ENCODE data around the gene GMIP.
"Not testable (repeated sequence)": the region's sequence is repeated elsewhere in the genome, so short reads cannot be mapped to it uniquely, and the experiment has no call there.

The GMIP gene

DNA sequence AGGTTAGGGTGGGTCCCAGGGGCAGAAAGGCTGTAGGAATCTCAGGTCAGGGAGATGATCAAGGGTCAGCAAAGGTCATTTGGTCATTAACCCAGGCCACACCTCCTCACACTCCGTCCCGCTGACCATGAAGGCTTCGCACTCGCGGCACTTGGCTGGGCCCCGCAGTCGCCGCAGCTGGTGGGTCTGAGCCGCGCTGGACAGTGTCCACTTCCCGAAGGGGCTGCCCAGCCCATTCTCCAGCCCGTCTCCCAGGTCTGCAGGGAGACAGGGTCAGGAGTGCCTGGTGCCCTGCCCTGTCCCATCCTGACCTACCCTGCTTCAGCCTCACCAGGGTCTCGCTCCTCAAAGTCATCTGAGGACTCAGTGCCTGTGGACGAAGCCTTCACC lies 8.1 kb downstream of the GMIP start:
- no peak for DNase-seq

DNA sequence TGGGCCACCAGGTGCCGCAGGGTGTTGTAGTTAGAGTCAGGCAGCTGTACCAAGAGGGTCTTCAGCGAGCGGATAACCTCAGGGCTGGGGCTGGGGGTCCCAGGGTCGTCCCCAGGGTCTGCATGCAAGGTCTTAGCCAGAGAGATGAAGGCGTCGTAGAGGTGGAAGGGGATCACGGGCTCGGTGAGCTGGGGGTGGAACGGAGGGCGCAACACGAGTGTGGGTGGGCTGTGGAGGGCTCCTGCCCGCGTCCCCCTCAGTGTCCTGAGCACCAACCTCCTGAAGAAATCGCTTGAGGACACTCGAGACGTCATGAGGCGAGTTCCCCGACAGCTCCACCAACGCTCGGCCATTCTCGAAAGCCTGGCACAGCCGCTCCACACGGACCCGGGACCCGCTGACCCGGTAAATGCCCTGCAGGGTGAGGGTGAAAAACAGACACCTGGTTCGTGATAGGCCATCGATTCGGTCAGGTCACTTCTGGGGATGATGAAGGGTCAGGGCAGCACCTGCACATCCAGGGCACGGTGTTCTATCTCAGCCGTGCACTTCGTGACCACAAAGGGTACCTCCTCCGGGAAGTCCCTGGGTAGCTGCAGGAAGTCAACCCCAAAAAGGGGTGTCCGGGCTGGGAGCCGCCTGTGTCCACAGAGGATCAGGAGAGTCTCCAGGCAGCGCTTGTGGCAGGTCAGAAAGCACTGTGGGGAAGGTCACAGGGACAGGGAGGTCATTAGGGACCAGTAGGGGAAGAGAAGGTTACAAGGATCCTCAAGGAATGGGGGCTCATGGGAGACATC lies 8.7 kb downstream of the GMIP start:
- no peak for DNase-seq

DNA sequence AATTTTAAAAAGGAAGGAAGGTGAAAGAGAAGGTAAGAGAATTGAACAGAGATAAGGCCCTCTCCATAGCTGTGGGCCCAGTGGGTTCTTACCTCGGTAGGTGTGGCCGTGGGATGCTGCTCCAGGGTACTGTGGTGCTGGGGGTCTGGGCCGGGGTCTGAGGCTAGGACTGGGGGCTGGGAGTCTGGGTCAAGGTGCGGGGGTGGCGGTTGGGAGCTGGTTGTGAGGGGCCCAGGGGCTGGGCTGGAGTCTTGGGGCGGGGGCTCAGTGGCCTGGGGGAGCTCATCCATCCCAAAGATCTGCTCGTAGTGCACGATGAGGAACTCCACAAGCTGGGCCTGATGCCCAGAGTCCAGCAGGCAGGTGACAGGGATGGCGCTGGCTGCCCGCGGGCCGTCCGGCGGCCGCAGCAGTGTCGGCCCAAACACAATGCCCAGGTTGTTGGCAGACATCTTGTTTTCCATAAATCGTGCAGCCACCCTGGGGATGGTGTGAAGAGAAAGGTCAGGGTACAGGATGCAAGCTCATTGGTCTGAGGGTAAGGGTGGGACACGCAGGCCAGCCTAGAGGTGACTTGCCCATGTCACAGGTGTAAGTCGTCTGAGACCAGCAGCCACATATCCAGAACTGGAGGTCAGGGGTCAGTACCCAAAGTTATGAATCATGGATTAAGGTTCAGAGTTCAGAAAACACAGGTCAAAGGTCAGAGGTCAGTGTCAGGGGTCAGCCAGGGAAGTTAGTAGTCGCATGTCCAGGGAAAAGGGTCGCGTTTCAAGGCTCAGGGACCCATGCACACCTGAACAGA lies 9.5 kb downstream of the GMIP start:
- DNase-seq = no peak

DNA sequence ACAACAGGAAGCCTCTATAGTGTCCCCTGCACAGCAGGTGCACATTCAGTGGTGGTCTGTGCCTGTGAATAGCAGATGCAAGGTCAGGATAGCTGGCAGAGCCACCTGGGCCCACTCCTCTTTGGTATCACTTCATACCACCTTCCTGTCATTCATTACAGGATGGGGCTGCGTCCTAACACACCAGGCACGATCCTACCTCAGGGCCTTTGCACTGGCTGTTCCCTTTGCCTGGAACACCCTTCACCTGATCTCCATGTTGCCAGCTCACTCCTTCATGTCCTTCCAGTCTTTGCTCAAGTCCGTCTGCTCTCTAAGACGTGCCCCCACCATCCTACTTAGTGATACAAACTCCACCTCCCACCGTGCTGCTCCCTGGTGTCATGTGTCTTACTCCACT lies 10.8 kb downstream of the GMIP start:
- no peak for DNase-seq

DNA sequence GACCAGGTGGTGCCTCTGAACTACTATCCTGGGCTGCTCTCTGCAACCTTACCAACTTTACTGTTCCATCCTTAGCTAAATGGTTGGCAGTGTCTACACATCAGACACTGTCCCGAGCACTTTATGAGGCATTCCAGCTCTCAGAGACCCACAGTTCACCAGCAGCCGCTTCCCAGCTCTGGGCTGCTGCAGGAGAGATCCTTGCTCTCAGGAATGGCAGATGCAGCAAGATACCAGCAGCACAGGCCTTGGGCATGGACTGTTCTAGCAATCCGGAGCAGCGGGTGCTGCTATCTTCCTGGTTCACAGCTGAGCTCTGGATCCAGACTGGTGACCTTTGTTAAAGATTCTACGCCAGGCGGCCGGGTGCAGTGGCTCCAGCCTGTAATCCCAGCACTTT lies 12.1 kb downstream of the GMIP start:
- DNase-seq = no peak

DNA sequence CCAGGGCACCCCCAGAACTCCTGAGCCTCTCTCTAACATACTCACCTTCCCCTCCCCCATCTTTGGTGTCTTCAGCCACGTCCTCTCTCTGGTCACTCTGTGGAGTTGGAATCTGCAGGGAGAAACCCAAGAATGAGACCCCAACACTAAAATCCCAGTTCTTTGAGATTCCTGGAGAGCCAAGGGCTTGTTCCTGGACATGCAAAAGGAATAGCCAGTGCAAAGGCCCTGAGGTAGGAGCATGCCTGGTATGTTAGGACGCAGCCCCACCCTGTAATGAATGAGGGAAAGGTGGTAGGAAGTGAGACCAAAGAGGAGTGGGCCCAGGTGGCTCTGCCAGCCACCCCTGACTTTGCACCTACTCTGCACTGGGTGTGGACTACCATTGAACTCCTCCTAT lies 13.0 kb downstream of the GMIP start:
- no peak for DNase-seq

DNA sequence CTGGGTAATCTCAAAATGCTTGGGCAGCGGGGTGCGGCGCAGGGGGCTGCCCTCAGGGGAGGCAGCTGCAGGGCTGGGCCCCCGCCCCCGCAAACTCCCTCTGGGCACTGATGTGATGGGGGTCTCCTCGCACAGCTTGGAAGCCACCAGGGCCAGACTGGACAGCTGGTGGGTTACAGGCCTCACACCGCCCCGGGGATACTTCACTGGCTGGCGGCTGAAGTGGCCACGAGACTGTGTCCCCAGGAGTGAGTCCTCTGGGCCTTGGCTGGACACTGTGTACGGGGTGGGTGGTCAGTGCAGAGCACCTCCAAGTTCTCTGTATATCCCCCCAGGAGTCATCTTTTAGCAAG lies 13.4 kb downstream of the GMIP start:
- no peak for DNase-seq

DNA sequence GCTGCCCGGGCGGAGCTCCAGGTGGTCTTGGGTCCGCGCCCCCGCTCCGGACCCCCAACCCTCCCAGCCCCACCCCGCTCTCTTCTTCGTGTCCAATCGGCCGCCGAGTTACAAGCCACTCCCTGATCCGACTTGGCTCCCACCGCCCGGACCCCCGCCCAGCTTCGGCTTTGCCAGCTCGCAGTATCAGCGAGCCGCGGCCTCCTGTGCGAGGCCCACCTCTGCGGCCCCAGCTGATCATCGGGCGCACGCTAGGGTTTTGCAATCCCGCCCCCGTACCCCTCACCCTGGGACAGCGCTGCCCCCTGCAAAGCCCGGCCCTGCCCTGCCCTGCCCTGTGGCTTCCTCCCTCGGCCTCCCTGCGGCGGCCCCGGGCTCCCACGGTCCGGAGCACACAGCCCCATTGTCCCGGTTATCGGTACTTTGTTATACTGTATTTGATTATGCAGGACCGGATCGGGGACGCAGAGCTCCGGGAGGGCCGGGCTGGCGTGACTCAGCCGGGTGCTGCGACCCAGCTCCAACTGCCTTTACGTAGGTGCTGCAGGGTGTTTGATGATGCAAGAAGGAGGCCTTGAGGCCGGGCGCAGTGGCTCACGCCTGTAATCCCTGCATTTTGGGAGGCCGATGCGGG lies 14.8 kb downstream of the GMIP start:
- peak; percentile 39 for DNase-seq

DNA sequence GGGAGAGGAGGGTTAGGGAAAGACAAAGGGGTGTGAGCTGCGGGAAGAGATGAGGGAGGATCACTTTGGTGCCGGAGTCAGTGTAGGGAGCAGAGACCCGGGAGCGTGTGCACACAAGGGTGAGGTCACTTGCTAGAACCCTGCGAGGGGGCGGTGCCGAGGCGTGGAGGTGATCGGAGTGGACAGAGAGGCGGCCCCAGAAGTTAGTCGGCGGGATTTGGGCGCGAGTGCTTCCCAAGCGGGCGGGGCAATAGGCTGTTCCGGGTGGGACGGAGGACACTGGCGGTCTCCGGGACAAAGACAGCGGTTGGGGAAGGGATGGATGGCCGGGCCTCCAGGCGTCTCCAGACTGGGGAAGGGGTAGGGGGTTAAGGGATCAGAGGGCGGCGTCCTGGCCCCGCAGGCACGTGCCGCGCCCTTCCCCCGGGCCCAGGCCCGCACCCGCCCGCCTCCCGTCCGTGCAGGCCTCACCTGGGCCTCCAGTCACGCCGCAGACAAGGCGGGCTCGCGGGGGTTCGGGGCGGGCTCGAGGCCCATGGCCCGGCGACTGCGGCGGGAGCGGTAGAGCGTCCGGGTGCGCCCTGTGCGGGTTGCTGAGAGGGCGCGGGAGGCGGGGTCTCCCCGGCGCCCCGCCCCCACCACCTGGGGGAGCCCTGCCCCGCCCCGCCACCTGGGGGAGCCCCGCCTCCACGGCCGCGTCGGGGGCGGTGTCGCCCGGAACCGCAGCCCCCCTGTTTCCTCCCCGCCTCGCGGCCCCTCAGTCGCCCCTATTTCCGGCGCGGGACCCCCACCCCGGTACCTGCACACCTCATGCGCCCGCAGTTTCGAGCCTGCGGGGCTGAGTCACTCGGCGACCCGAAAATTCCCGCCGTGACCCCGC lies 15.6 kb downstream of the GMIP start, which contains the start of gene LPAR2:
LPAR2 (minus strand) TSS at position 600 of the 880 bp plus-strand sequence. CDS start 945 bp downstream, outside the sequence.
- peak; percentile 70 for DNase-seq

DNA sequence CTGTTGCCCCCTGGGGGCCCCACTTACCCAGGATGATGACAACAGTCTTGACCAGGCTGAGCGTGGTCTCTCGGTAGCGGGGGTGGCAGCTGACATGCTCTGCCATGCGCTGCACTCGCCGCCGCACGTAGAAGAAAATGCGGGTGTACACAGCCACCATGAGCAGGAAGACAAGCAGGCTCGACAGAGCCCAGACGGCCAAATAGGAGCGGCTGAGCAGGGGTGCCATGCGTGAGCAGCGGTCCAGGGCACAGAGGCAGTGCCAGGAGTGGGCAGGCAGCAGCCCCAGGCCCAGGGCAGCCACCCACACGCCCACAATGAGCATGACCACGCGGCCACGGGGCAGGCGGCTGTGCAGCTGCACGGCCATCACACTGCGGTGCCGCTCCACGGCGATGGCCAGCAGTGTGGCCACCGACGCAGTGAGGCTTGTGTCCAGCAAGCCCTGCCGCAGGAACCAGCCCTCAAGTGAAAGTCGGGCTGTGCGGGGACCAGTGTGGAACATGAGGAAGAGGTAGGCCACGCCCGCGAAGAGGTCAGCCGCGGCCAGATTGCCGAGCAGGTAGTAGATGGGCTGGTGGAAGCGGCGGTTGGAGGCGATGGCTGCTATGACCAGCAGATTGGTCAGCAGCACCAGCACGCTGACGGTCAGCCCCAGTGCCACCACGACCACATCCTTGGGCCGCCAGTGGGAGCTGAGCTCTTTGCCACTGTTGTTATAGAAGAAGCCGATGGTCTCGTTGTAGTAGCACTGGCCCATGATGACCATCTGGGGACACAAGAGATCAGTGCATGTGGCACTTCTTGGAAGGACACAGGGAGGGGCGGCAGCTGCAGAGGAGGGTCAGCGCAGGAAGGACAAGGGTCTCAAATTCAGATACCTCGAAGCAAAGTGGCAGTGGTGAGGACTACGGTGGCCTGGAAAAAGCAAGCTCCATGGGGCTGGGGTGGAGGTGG lies 16.7 kb downstream of the GMIP start:
- DNase-seq = no peak

DNA sequence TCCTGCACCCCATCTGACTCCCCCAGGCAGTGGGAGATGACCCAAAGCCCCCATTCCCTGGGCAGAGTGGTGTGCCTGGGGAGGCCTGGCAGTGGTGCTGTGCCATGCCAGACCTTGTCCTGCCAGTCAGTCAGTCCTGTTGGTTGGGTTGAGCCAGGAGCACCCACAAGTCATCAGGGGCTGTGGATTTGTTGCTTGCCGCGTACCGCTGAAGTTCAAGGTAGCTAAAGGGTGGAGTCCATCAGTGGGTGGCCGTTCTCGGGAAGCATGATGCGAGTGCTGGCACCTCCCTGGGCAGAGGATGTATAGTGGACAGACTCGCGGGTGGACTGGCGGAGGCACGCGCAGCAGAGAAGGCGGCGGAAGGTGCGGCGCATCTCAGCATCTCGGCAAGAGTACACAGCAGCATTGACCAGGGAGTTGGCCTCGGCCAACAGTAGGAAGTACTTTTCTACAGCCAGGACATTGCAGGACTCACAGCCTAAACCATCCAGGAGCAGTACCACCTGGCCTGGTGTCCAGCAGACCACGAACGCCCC lies 19.4 kb downstream of the GMIP start:
- DNase-seq = no peak

DNA sequence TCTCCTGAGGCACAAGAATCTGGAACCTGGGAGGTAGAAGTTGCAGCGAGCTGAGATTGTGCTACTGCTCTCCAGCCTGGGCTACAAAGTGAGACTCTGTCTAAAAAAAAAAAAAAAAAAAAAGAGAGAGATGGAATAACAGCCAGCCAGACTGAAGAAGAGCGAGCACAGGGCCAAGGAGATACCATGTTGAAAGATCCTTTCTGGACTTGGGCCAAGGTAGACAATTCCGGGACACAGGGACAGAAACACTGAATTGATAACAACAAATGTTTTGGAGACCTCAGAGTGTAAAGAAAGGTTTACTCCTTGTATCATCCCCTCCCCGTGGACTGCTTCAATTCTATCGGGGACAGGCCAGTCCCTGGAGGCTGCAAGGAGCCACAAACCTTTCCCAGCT lies 20.1 kb downstream of the GMIP start:
- DNase-seq = no peak

DNA sequence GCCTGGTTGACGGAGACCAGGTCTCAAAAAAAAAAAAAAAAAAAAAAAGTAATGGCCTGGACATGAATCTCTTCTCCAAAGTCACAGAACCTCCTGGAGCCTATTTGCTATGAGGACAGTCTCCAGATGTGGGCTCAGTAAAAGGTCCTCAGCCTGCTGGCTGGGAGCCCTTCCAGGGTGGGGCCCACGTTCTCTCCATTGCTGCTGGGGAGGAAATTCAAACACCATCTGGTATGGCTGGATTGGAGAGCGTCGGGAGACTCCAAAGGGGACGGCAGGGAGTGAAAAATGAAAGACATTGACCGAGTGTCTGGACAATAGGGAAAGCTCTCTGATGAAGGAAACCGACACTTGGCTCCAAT lies 23.6 kb downstream of the GMIP start:
- DNase-seq = no peak

DNA sequence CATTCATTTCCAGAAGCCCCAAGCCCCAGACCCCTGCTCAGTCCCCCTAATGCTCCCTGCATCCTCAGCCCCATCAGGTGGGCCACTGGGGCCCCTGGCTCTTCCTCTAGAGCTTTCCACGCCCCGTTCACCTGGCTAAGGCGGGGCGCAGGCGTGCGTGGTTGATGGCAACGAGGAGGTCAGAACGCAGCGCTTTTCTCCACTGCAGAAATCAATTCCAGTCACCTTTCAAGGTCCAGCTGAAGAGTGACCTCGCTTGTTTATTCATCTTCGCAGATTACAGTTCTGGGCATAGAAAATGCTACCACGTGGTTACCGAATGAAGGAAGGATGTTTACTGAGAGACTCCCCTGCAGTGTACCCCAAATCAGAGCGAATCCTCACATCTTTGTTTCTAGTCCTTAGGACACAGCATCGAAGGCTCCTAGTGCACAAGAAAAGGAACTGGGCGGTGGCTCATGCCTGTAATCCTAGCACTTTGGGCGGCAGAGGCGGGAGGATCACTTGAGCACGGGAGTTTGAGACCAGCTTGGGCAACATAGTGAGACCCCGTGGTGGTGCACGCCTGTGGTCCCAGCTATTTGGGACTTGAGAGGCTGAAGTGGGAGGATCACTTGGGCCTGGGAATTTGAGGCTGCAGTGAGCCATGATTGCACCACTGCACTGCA lies 24.1 kb downstream of the GMIP start:
- DNase-seq = no peak

DNA sequence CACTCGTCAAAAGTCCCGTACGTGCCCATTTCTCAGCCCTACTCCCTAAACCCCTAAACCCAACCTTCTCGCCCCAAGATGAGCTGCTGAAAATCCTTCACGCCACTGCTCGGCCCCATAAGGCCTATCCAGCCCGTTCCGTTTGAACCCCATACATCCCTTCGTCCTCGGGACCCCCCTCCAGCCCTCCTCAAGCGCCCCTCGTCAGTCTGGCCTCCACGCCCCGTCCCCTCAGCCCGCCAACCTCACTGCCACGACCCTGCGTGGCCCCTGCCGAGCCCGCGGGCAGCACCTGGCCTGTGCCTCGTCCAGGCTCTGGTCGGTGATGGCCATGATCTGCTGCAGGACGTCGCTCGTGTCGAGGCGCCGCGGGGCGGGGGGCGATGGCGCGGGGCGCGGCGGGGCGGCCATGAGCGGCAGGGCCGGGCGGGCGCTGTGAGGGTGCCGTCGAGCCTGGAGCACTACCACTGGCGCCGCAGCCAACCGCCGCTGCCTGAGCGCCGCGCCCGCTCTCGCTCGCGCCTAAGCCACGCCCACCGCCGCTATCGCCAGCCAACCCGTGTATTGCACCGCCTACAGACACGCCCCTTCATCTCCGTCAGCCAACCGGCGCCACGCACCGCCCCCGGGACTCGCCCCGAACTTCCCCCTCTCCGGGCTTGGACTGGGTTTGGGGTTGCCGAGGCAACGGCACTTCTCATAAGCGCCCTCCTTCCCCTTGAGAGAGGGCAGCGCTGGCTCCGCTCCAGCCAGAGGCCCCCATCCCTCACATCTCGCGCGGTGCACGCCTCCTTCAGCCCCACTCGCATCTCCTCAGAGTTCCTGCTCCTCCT lies 25.0 kb downstream of the GMIP start, which contains the start of gene PBX4:
PBX4 (minus strand) TSS at position 469 of the 833 bp plus-strand sequence; CDS start at position 411, 58 bp downstream.
- peak; percentile 99 for DNase-seq

DNA sequence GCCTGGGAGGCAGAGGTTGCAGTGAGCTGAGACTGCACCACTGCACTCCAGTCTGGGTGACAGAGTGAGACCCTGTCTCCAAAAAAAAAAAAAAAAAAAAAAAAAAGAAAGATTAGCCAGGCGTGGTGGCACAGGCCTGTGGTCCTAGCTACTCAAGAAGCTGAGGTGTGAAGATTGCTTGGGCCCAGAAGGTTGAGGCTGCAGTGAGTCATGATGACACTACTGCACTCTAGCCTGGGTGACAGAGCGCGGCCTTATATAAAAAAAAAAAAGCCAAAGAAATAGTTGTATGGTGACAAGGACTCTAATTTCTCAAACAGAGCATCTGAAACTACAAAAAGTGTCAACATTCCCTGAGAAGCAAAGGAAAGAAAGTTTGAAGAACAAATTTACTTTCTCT lies 28.4 kb downstream of the GMIP start:
- peak; percentile 59 for DNase-seq

DNA sequence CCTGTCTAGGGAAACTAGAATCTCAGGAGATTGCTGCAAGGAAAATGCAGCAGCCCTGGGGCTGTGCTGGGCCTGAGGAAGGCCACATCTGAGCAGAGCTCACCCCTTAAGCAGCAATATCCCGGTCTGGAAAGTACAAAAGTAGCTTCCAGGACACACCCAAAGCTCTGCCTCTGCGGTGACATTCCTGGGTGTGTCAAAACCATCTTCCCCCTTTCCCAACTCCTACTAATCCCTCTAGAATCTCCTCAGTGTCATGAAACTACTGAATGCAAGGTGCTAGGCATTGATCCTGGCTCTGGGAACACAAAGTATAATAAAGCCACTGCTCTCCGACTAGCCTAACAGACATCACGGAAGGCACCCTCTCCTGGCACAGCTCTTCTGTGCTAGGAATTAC lies 30.0 kb downstream of the GMIP start:
- no peak for DNase-seq

DNA sequence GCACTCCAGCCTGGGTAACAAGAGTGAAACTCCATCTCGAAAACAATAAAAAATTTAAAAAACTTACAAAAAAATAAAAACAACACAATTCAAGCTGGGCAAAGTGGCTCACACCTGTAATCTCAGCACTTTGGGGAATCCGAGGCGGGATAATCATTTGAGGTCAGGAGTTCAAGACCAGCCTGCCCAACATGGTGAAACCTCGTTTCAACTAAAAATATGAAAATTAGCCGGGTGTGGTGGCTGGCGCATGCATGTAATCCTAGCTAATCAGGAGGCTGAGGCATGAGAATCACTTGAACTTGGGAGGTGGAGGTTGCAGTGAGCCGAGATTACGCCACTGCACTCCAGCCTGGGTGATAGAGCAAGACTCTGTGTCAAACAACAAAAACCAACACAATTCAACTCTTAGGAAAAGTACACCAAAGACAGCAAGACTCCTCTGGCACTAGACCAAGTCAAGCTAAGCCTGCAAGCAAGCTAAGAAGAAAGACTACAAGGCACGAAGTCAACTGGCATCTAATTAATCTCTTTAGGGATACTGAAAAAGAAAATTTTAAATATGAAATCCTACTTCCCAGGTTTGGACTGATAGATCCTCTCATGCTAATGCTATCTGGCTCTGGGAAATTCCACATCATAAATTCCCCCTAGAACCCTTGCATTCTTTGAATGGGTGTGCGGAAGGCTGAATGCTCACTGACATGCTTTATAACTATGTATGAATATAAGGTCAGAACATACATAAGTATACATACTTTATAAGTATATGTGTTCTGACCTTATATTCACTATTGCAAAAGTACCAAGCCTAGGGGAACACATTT lies 32.9 kb downstream of the GMIP start:
- no peak for DNase-seq

DNA sequence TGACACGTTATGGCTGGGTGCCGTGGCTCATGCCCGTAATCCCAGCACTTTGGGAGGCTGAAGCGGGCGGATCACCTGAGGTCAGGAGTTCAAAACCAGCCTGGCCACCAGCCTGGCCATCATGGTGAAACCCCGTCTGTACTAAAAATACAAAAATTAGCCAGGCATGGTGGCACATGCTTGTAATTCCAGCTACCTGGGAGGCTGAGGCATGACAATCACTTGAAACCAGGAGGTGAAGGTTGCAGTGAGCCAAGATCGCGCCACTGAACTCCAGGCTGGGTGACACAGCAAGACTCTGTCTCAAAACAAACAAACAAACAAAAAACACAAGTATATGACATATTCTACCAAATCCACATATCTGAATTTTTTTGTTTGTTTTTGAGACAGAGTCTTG lies 36.8 kb downstream of the GMIP start:
- DNase-seq = not testable (repeated sequence)
